ENCODE data around the gene HOOK2. TPM values are rescaled to one million over a fixed set of nuclear protein-coding genes. Genes with fewer than 3 reads are reported as not detected.
"Not testable (repeated sequence)": the region's sequence is repeated elsewhere in the genome, so short reads cannot be mapped to it uniquely, and the experiment has no call there.

HOOK2 gene
- total and polyA plus RNA-seq, 4 donors = 16.4 to 65.2 (median 32.6) TPM

GRCh38 chr19:12802267-12803106, 27.1 kb upstream of the HOOK2 start:
- H3K4me1 ChIP-seq (ENCODE audit: control insufficient read depth, insufficient read depth, low read length) = peaks cover 48% of the 10 kb centered on the region
- peak overlapping the region; percentile 97 for H3K4me3 ChIP-seq (ENCODE audit: low read depth, low read length)
- H3K27me3 ChIP-seq (ENCODE audit: control insufficient read depth, insufficient read depth, low read length) = no peaks in the 10 kb centered on the region
- H3K36me3 ChIP-seq (ENCODE audit: control insufficient read depth, insufficient read depth, low read length) = peaks cover 28% of the 10 kb centered on the region
- DNase-seq (ENCODE audit: low read depth in 4 of 6, low spot score in 6 of 6) = no peak
- no peaks in the 10 kb centered on the region for H3K9me3 ChIP-seq (ENCODE audit: control insufficient read depth, insufficient read depth, low read length)
- 35% methylated on average over 11 of the region's 22 CpGs for WGBS (ENCODE audit: insufficient coverage)
- peak overlapping the region; percentile 76 for H3K27ac ChIP-seq (ENCODE audit: low read depth, low read length)

GRCh38 chr19:12801466-12802266, 26.3 kb upstream of the HOOK2 start, which contains the start of the genes PRDX2 and THSD8:
PRDX2 (minus strand) TSS chr19:12801800; CDS start chr19:12801261, 539 bp downstream.
THSD8 (plus strand) TSS chr19:12802069; CDS start chr19:12802072, 3 bp downstream.
- Histone ChIP-seq H3K27me3 (ENCODE audit: control insufficient read depth, insufficient read depth, low read length) (no peaks in the 10 kb centered on the region), H3K36me3 (ENCODE audit: control insufficient read depth, insufficient read depth, low read length) (peaks cover 36% of the 10 kb centered on the region), H3K27ac (ENCODE audit: low read depth, low read length) (peak within 1 kb of the TSS; percentile 76), H3K4me1 (ENCODE audit: control insufficient read depth, insufficient read depth, low read length) (peaks cover 40% of the 10 kb centered on the region), H3K4me3 (ENCODE audit: low read depth, low read length) (peak within 1 kb of the TSS; percentile 97), H3K9me3 (ENCODE audit: control insufficient read depth, insufficient read depth, low read length) (no peaks in the 10 kb centered on the region)
- DNase-seq (ENCODE audit: low read depth in 4 of 6, low spot score in 6 of 6) = peak in 3 of 6 donors; percentile 77 to 96 (median 96)
- under 1% methylated on average over 78 of the region's 78 CpGs for WGBS (ENCODE audit: insufficient coverage)

GRCh38 chr19:12800923-12801465, 25.6 kb upstream of the HOOK2 start:
- H3K4me3 ChIP-seq (ENCODE audit: low read depth, low read length) = peak overlapping the region; percentile 97
- H3K4me1 ChIP-seq (ENCODE audit: control insufficient read depth, insufficient read depth, low read length) = peaks cover 42% of the 10 kb centered on the region
- peak in 1 of 6 donors; percentile 49 for DNase-seq (ENCODE audit: low read depth in 4 of 6, low spot score in 6 of 6)
- WGBS (ENCODE audit: insufficient coverage) = 2% methylated on average over 36 of the region's 38 CpGs
- H3K36me3 ChIP-seq (ENCODE audit: control insufficient read depth, insufficient read depth, low read length) = peaks cover 36% of the 10 kb centered on the region
- no peaks in the 10 kb centered on the region for H3K27me3 ChIP-seq (ENCODE audit: control insufficient read depth, insufficient read depth, low read length)
- H3K9me3 ChIP-seq (ENCODE audit: control insufficient read depth, insufficient read depth, low read length) = no peaks in the 10 kb centered on the region
- H3K27ac ChIP-seq (ENCODE audit: low read depth, low read length) = peak overlapping the region; percentile 76

GRCh38 chr19:12800466-12800770, 25.1 kb upstream of the HOOK2 start:
- Histone ChIP-seq H3K4me1 (ENCODE audit: control insufficient read depth, insufficient read depth, low read length) (peaks cover 42% of the 10 kb centered on the region), H3K27me3 (ENCODE audit: control insufficient read depth, insufficient read depth, low read length) (no peaks in the 10 kb centered on the region), H3K36me3 (ENCODE audit: control insufficient read depth, insufficient read depth, low read length) (peaks cover 36% of the 10 kb centered on the region), H3K9me3 (ENCODE audit: control insufficient read depth, insufficient read depth, low read length) (no peaks in the 10 kb centered on the region), H3K27ac (ENCODE audit: low read depth, low read length) (no peak overlapping the region), H3K4me3 (ENCODE audit: low read depth, low read length) (peak overlapping the region; percentile 97)
- DNase-seq (ENCODE audit: low read depth in 4 of 6, low spot score in 6 of 6) = no peak
- WGBS (ENCODE audit: insufficient coverage) = no CpG with 5 or more reads among the region's 1 CpG

GRCh38 chr19:12799742-12800465, 24.6 kb upstream of the HOOK2 start:
- no peak for DNase-seq (ENCODE audit: low read depth in 4 of 6, low spot score in 6 of 6)
- Histone ChIP-seq H3K9me3 (ENCODE audit: control insufficient read depth, insufficient read depth, low read length) (no peaks in the 10 kb centered on the region), H3K4me3 (ENCODE audit: low read depth, low read length) (no peak overlapping the region), H3K36me3 (ENCODE audit: control insufficient read depth, insufficient read depth, low read length) (peaks cover 36% of the 10 kb centered on the region), H3K27ac (ENCODE audit: low read depth, low read length) (no peak overlapping the region), H3K4me1 (ENCODE audit: control insufficient read depth, insufficient read depth, low read length) (peaks cover 42% of the 10 kb centered on the region), H3K27me3 (ENCODE audit: control insufficient read depth, insufficient read depth, low read length) (no peaks in the 10 kb centered on the region)
- 90% methylated on average over 18 of the region's 18 CpGs for WGBS (ENCODE audit: insufficient coverage)

- Histone ChIP-seq H3K36me3 (ENCODE audit: control insufficient read depth, insufficient read depth, low read length) (peaks cover 36% of the 10 kb centered on the region), H3K4me1 (ENCODE audit: control insufficient read depth, insufficient read depth, low read length) (peaks cover 52% of the 10 kb centered on the region)
- not testable (repeated sequence) for H3K27ac ChIP-seq (ENCODE audit: low read depth, low read length); DNase-seq (ENCODE audit: low read depth in 4 of 6, low spot score in 6 of 6); H3K4me3 ChIP-seq (ENCODE audit: low read depth, low read length); H3K27me3 ChIP-seq (ENCODE audit: control insufficient read depth, insufficient read depth, low read length); H3K9me3 ChIP-seq (ENCODE audit: control insufficient read depth, insufficient read depth, low read length)
- WGBS (ENCODE audit: insufficient coverage) = 97% methylated on average over 7 of the region's 7 CpGs
Observed at GRCh38 chr19:12797607-12798006, 22.3 kb upstream of the HOOK2 start.

GRCh38 chr19:12797141-12797587, 21.8 kb upstream of the HOOK2 start:
- H3K4me3 ChIP-seq (ENCODE audit: low read depth, low read length) = no peak overlapping the region
- WGBS (ENCODE audit: insufficient coverage) = 89% methylated on average over 3 of the region's 6 CpGs
- H3K4me1 ChIP-seq (ENCODE audit: control insufficient read depth, insufficient read depth, low read length) = peaks cover 51% of the 10 kb centered on the region
- DNase-seq (ENCODE audit: low read depth in 4 of 6, low spot score in 6 of 6) = no peak
- H3K27ac ChIP-seq (ENCODE audit: low read depth, low read length) = no peak overlapping the region
- H3K27me3 ChIP-seq (ENCODE audit: control insufficient read depth, insufficient read depth, low read length) = peaks cover 2% of the 10 kb centered on the region
- H3K36me3 ChIP-seq (ENCODE audit: control insufficient read depth, insufficient read depth, low read length) = peaks cover 36% of the 10 kb centered on the region
- H3K9me3 ChIP-seq (ENCODE audit: control insufficient read depth, insufficient read depth, low read length) = no peaks in the 10 kb centered on the region

- no peak overlapping the region for H3K27ac ChIP-seq (ENCODE audit: low read depth, low read length)
- H3K9me3 ChIP-seq (ENCODE audit: control insufficient read depth, insufficient read depth, low read length) = no peaks in the 10 kb centered on the region
- H3K4me3 ChIP-seq (ENCODE audit: low read depth, low read length) = no peak overlapping the region
- H3K27me3 ChIP-seq (ENCODE audit: control insufficient read depth, insufficient read depth, low read length) = peaks cover 2% of the 10 kb centered on the region
- peaks cover 53% of the 10 kb centered on the region for H3K4me1 ChIP-seq (ENCODE audit: control insufficient read depth, insufficient read depth, low read length)
- H3K36me3 ChIP-seq (ENCODE audit: control insufficient read depth, insufficient read depth, low read length) = peaks cover 36% of the 10 kb centered on the region
- 20% methylated on average over 10 of the region's 18 CpGs for WGBS (ENCODE audit: insufficient coverage)
- peak in 3 of 6 donors; percentile 75 to 95 (median 94) for DNase-seq (ENCODE audit: low read depth in 4 of 6, low spot score in 6 of 6)
Observed at GRCh38 chr19:12796146-12797071, 21.1 kb upstream of the HOOK2 start.

Data from spinal cord (tissue), 10 donors.